Activated CD8-positive, alpha-beta memory T cell treated with anti-CD3 and anti-CD28 coated beads for 1 hour (primary cell): ENCODE measurements around the gene TDO2.
"Not testable (repeated sequence)": the region's sequence is repeated elsewhere in the genome, so short reads cannot be mapped to it uniquely, and the experiment has no call there.

Experiments
- DNase-seq, 2 donors: peaks; one replicate each; pipeline ENCODE4 v3.0.0-alpha.2; 2020; ENCODE audit warnings: low read depth in 1 of 2; ENCODE audit errors: extremely low read depth in 1 of 2

The TDO2 gene

GRCh38 chr4:155906554-155907247, 3.2 kb downstream of the TDO2 start:
- DNase-seq, result no peak

DNA sequence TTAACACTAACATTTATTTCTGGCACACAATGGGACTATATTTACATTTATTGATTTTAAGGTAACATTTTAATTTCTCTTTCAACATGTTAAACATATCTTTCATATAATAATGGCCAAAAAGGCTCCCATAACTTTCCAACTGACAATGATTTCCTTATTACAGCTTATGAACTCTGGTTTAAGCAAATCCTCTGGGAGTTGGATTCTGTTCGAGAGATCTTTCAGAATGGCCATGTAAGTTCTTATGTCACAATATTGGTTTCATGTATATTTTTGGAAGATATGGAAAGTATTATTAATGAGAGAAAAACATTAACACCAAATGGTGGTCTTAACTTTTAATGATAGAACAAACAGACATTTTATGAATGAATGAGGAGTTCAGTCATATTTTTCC, 4.1 kb downstream of the TDO2 start:
- DNase-seq, result no peak

- DNase-seq, result no peak
Measured at GRCh38 chr4:155908187-155909139, 5.0 kb downstream of the TDO2 start.

DNA sequence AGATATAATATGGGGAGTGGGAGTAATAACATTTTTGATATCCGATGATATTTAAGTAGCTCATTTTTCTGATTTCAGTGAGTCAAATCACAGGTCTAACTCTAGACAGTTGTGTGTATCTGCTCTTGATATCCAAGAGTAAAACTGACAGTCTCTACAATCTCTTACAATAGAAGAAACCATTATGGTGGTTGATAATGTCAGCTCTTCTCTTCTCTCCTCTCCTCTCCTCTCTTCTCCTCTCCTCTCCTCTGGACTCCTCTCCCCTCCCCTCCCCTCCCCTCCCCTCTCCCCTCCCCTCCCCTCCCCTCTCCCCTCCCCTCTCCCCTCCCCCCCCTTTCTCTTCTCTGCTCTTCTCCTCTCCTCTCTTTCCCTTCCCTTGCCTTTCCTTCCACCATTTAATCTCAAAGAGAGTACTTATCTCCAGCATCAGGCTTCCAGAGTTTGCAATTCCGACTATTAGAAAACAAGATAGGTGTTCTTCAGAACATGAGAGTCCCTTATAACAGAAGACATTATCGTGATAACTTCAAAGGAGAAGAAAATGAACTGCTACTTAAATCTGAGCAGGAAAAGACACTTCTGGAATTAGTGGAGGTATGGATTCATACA, 6.2 kb downstream of the TDO2 start:
- DNase-seq, result no peak

- DNase-seq, result no peak
Measured at GRCh38 chr4:155911905-155912304, 8.4 kb downstream of the TDO2 start.

GRCh38 chr4:155914782-155915181, 11.3 kb downstream of the TDO2 start:
- no peak for DNase-seq

- no peak for DNase-seq
Measured at GRCh38 chr4:155921597-155921996, 18.1 kb downstream of the TDO2 start.

- no peak for DNase-seq
Measured at GRCh38 chr4:155924637-155925036, 21.1 kb downstream of the TDO2 start.

GRCh38 chr4:155929833-155930232, 26.3 kb downstream of the TDO2 start:
- DNase-seq, result no peak

DNA sequence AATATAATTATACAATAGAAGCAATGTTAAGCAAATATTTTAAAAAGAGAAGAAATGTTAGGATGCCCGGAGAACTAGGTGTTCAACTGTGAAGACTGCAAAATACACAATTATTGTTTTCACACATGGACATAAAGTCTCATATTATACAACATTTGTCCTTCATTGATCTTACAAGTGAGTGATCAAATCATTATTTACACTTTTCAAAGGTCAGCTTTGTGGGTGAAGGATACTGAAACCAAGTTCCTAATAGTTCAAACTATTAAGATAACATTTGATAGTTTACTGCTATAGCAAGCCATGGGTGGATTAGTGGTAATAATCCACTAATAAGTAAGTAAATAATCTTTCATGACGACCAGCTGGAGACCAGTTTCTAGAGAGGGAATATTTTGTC, 26.8 kb downstream of the TDO2 start:
- DNase-seq, result no peak

- DNase-seq, result no peak
Measured at GRCh38 chr4:155931634-155932033, 28.1 kb downstream of the TDO2 start.

DNA sequence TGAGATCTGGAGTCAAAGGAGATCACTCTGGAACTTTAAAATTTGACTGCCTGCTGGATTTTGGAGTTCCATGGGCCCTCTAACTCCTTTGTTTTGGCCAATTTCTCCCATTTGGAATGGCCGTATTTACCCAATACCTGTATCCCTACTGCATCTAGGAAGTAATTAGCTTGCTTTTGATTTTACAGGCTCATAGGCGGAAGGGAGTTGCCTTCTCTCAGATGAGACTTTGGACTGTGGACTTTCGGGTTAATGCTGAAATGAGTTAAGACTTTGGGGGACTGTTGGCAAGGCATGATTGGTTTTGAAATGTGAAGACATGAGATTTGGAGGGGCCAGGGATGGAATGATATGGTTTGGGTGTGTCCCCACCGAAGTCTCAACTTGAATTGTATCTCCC, 31.1 kb downstream of the TDO2 start:
- not testable (repeated sequence) for DNase-seq

DNA sequence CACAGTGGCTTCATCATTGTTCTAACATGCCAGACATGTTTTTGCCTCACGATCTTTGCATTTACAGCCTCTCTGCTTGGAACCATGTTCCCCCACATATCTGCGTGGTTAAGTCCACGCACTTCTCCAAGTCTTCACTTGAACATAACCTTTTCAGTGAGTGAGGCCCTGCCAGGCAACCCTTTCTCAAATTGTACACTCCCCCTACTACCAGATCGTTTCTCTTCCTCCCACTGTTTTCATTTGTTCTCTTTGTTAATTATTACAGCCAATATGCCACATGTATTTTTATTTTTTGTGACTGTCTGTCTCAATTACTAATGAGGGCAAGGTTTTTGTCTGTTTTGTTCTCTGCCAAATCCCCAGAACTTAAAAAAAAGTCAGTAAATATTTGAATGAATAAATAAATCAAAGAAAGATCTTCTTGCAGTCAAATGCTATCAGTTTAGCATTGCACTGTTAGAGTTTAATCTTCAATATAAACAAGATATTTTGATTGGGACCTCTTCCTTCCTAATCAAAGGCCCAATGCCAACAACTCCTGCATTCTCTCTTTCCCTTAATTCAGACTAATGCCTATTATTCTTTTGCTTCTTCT, 32.0 kb downstream of the TDO2 start:
- no peak for DNase-seq

- no peak for DNase-seq
Measured at GRCh38 chr4:155941085-155941790, 37.7 kb downstream of the TDO2 start.

DNA sequence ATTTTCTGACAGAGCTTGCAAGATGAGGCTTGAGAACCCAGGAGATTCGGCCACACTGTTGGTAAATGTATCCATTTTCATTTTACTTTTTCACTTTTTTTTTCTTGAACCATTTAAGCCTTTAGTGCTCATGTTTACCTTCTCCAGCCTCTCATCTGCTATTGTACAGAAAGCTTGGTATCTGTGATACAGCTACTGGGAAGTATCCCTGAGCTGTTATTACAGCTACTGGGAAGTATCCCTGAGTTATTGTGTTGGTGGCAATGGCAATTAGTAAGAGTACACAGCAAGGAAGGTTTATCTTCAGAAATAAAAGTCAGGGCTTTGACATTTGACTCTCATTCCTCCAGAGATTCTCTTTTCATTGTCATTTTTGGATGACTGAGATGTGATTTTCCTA, 38.3 kb downstream of the TDO2 start:
- no peak for DNase-seq

GRCh38 chr4:155943605-155944291, 40.3 kb downstream of the TDO2 start:
- no peak for DNase-seq

GRCh38 chr4:155944516-155944915, 41.0 kb downstream of the TDO2 start:
- DNase-seq, result no peak

DNA sequence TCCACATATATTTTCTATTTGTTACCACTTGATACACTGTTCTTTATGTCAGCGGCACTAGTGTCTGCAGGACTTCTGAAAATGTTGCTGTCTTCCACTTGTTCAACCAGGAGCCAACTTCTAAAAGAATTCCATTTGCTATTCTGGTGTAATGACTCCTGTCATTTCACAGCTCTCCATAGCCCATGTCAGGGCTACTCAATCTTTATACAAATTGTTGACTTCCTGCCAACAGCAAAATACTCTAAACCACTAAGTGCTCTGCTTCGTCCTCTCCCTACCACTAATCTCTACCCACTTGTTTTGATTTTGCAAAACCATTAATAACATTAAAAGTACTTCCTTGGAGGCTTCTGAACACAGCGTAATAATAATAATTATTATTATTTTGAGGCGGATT, 43.0 kb downstream of the TDO2 start:
- DNase-seq, result no peak

GRCh38 chr4:155948541-155948940, 45.0 kb downstream of the TDO2 start:
- DNase-seq, result no peak

DNA sequence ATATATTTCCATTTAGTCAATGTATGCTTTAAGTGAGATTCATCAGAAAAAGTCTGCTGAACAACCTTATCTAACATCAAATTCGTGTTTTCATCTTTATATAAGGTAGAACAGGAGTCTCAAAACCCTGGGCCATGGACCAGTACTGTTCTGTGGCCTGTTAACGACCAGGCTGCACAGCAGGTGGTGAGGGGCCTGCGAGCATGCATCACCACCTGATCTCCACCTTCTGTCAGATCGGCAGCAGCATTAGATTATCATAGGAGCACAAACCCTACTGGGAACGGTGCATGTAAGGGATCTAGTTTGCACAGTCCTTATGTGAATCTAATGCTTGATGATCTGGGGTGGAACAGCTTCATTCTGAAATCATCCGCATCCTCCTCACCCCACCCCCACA, 47.0 kb downstream of the TDO2 start:
- DNase-seq, result no peak
